WTC11 (cell line): Measurements from ENCODE around the gene SCAND1. TPM values are rescaled to one million over a fixed set of nuclear protein-coding genes. Genes with fewer than 3 reads are reported as not detected.
A peak's percentile ranks its signal among the peaks of the same experiment; 100 is the strongest.

Experiments
- ATAC-seq: fragments of 200-7000 bp; cut with Tn5 transposase; 2 replicates; pipeline ENCODE4 v1.10.0; 2021; ENCODE audit warnings: mild to moderate bottlenecking, moderate library complexity
- CTCF ChIA-PET: fragments of 300-600 bp; sonication (Branson Sonifier 250); formaldehyde crosslinking; loops from one replicate; lab custom pipeline; 2021; ENCODE audit warnings: antibody characterized with exemption; lab: Charles Lee
- POLR2A ChIA-PET: fragments of 350-600 bp; sonication (Branson Sonifier 250); formaldehyde crosslinking; loops from one replicate; lab custom pipeline; 2021; ENCODE audit warnings: antibody characterized with exemption; lab: Charles Lee
- DNase-seq: peaks from one replicate; pipeline ENCODE4 v3.0.0; 2021; ENCODE audit warnings: low spot score
- H3K27ac Mint-ChIP-seq: 2 replicates; pipeline ENCODE4 v1.8.0; 2021; ENCODE audit warnings: mixed read lengths
- H3K27me3 Mint-ChIP-seq: 2 replicates; pipeline ENCODE4 v1.8.0; 2021; ENCODE audit warnings: low read depth, mild to moderate bottlenecking, moderate library complexity, mixed read lengths
- H3K36me3 Mint-ChIP-seq: 2 replicates; pipeline ENCODE4 v1.8.0; 2021; ENCODE audit warnings: mixed read lengths
- H3K4me1 Mint-ChIP-seq: 2 replicates; pipeline ENCODE4 v1.8.0; 2022; ENCODE audit warnings: mixed read lengths
- H3K4me3 Mint-ChIP-seq: 2 replicates; pipeline ENCODE4 v1.8.0; 2021; ENCODE audit warnings: mild to moderate bottlenecking, moderate library complexity, mixed read lengths
- H3K9me3 Mint-ChIP-seq: 2 replicates; pipeline ENCODE4 v1.8.0; 2021; ENCODE audit warnings: mixed read lengths
- CREB1 ChIP-seq: sonication (generic); formaldehyde crosslinking; IDR thresholded peaks from 2 replicates; pipeline ENCODE4 v1.8.0; 2023; ENCODE audit warnings: mild to moderate bottlenecking, missing genetic modification reagents
- CTCF ChIP-seq: fragments of 200-600 bp; IDR thresholded peaks from 2 replicates; pipeline ENCODE4 v1.8.0; 2022; ENCODE audit warnings: antibody characterized with exemption
- ESRRA ChIP-seq: sonication (generic); formaldehyde crosslinking; IDR thresholded peaks from 2 replicates; pipeline ENCODE4 v1.8.1; 2022; ENCODE audit warnings: mild to moderate bottlenecking, missing genetic modification reagents, borderline replicate concordance
- FOXP1 ChIP-seq: sonication (generic); formaldehyde crosslinking; IDR thresholded peaks from 2 replicates; pipeline ENCODE4 v1.8.0; 2022; ENCODE audit warnings: missing genetic modification reagents, mild to moderate bottlenecking, moderate library complexity, borderline replicate concordance
- JUN ChIP-seq: sonication (generic); formaldehyde crosslinking; IDR thresholded peaks from 2 replicates; pipeline ENCODE4 v1.8.0; 2023; ENCODE audit warnings: mild to moderate bottlenecking, missing genetic modification reagents
- MXD4 ChIP-seq: fragments of 250-450 bp; sonication (Bioruptor Pico); IDR thresholded peaks from 2 replicates; pipeline ENCODE4 v1.8.0; 2021; ENCODE audit warnings: mild to moderate bottlenecking, moderate library complexity, borderline replicate concordance
- MYBL2 ChIP-seq: sonication (generic); formaldehyde crosslinking; IDR thresholded peaks from 2 replicates; pipeline ENCODE4 v1.8.1; 2023; ENCODE audit warnings: mild to moderate bottlenecking, moderate library complexity, missing genetic modification reagents
- NFATC4 ChIP-seq: fragments of 250-450 bp; sonication (Bioruptor Pico); IDR thresholded peaks from 2 replicates; pipeline ENCODE4 v1.9.0; 2021; ENCODE audit warnings: mild to moderate bottlenecking
- RELA ChIP-seq: sonication (generic); formaldehyde crosslinking; IDR thresholded peaks from 2 replicates; pipeline ENCODE4 v1.8.1; 2022; ENCODE audit warnings: missing genetic modification reagents, mild to moderate bottlenecking, borderline replicate concordance
- SMAD4 ChIP-seq: sonication (generic); formaldehyde crosslinking; IDR thresholded peaks from 2 replicates; pipeline ENCODE4 v1.8.0; 2022; ENCODE audit warnings: mild to moderate bottlenecking, missing genetic modification reagents
- TEAD1 ChIP-seq: sonication (generic); formaldehyde crosslinking; IDR thresholded peaks from 2 replicates; pipeline ENCODE4 v1.8.0; 2022; ENCODE audit warnings: mild to moderate bottlenecking, missing genetic modification reagents
- TEAD4 ChIP-seq: sonication (generic); formaldehyde crosslinking; IDR thresholded peaks from 2 replicates; pipeline ENCODE4 v1.8.0; 2022; ENCODE audit warnings: mild to moderate bottlenecking, missing genetic modification reagents
- TP53 ChIP-seq: sonication (generic); formaldehyde crosslinking; IDR thresholded peaks from 2 replicates; pipeline ENCODE4 v1.8.1; 2023; ENCODE audit warnings: mild to moderate bottlenecking, missing genetic modification reagents
- ZBTB43 ChIP-seq: sonication (generic); formaldehyde crosslinking; IDR thresholded peaks from 2 replicates; pipeline ENCODE4 v1.8.1; 2023; ENCODE audit warnings: mild to moderate bottlenecking, missing genetic modification reagents
- ZNF121 ChIP-seq: sonication (generic); formaldehyde crosslinking; IDR thresholded peaks from 2 replicates; pipeline ENCODE4 v1.8.0; 2023; ENCODE audit warnings: missing genetic modification reagents
- ZNF232 ChIP-seq: sonication (generic); formaldehyde crosslinking; IDR thresholded peaks from 2 replicates; pipeline ENCODE4 v1.8.0; 2022; ENCODE audit warnings: mild to moderate bottlenecking, missing genetic modification reagents
- ZNF396 ChIP-seq: fragments of 250-450 bp; sonication (Bioruptor Pico); IDR thresholded peaks from 2 replicates; pipeline ENCODE4 v1.8.0; 2021; ENCODE audit warnings: mild to moderate bottlenecking, moderate library complexity, borderline replicate concordance
- ZNF416 ChIP-seq: fragments of 250-450 bp; sonication (Bioruptor Pico); IDR thresholded peaks from 2 replicates; pipeline ENCODE4 v1.9.0; 2021; ENCODE audit warnings: mild to moderate bottlenecking, inconsistent platforms
- ZNF423 ChIP-seq: fragments of 250-450 bp; sonication (Bioruptor Pico); IDR thresholded peaks from 2 replicates; pipeline ENCODE4 v2.1.2; 2022; ENCODE audit warnings: mild to moderate bottlenecking, moderate library complexity
- ZNF671 ChIP-seq: fragments of 250-450 bp; sonication (Bioruptor Pico); IDR thresholded peaks from 2 replicates; pipeline ENCODE4 v1.8.0; 2021; ENCODE audit warnings: mild to moderate bottlenecking
- total RNA-seq: library from RNA; stranded (reverse); gene quantifications from 3 replicates; pipeline ENCODE4 v1.2.3, GENCODE V29; 2021
- TF ChIP-seq, protein P1 (sequence below): fragments of 250-450 bp; sonication (Bioruptor Pico); IDR thresholded peaks from 2 replicates; pipeline ENCODE4 v1.8.0; 2021; ENCODE audit warnings: mild to moderate bottlenecking
- TF ChIP-seq, protein P2 (sequence below): sonication (generic); formaldehyde crosslinking; IDR thresholded peaks from 2 replicates; pipeline ENCODE4 v1.8.0; 2022; ENCODE audit warnings: mild to moderate bottlenecking, missing genetic modification reagents
- TF ChIP-seq, protein P3 (sequence below): sonication (generic); formaldehyde crosslinking; IDR thresholded peaks from 2 replicates; pipeline ENCODE4 v1.8.1; 2023; ENCODE audit warnings: mild to moderate bottlenecking, missing genetic modification reagents, moderate library complexity
- TF ChIP-seq, protein P4 (sequence below): sonication (generic); formaldehyde crosslinking; IDR thresholded peaks from 2 replicates; pipeline ENCODE4 v1.8.1; 2023; ENCODE audit warnings: mild to moderate bottlenecking, moderate library complexity, missing genetic modification reagents
- TF ChIP-seq, protein P5 (sequence below): sonication (generic); formaldehyde crosslinking; IDR thresholded peaks from 2 replicates; pipeline ENCODE4 v1.8.0; 2023; ENCODE audit warnings: mild to moderate bottlenecking, missing genetic modification reagents

SCAND1 gene
- total RNA-seq, 1 experiment from 2014 or later = 103 TPM

- DNase-seq (peak; percentile 67), ATAC-seq (peak; percentile 96)
- ChIA-PET CTCF (interaction anchor here (0.5 to 2.6 kb wide), 42 partner anchors 9 to 468 kb away, joined by 3 to 28 read pairs (median 5); partner anchors contain the start of genes CNBD2, ERGIC3, RBM39 and SPAG4), POLR2A (interaction anchor here (1.0 kb wide), 1 partner anchor 205 kb away, joined by 3 read pairs; the partner anchor contains the start of gene RBM39)
- Mint-ChIP-seq H3K27me3 (no peaks in the 10 kb centered on the region), H3K4me3 (no peak overlapping the region), H3K27ac (peak overlapping the region; percentile 89), H3K4me1 (peaks cover 5% of the 10 kb centered on the region), H3K9me3 (no peaks in the 10 kb centered on the region), H3K36me3 (peaks cover 24% of the 10 kb centered on the region)
- TF ChIP-seq ZNF416 = no peak
- TF ChIP-seq, protein P1, sequence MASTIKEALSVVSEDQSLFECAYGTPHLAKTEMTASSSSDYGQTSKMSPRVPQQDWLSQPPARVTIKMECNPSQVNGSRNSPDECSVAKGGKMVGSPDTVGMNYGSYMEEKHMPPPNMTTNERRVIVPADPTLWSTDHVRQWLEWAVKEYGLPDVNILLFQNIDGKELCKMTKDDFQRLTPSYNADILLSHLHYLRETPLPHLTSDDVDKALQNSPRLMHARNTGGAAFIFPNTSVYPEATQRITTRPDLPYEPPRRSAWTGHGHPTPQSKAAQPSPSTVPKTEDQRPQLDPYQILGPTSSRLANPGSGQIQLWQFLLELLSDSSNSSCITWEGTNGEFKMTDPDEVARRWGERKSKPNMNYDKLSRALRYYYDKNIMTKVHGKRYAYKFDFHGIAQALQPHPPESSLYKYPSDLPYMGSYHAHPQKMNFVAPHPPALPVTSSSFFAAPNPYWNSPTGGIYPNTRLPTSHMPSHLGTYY (CRISPR knock-in tag) = no peak
- no peak for TF ChIP-seq ZNF232
- TF ChIP-seq, protein P2, sequence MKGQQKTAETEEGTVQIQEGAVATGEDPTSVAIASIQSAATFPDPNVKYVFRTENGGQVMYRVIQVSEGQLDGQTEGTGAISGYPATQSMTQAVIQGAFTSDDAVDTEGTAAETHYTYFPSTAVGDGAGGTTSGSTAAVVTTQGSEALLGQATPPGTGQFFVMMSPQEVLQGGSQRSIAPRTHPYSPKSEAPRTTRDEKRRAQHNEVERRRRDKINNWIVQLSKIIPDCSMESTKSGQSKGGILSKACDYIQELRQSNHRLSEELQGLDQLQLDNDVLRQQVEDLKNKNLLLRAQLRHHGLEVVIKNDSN (CRISPR knock-in tag) = peak; percentile 18; the same call in 1 of the 2 replicates
- TF ChIP-seq FOXP1 (CRISPR knock-in tag) = no peak
- 0 out of 2 replicates have a peak, but pooled peaks have one; percentile 32 for TF ChIP-seq CTCF
- TF ChIP-seq ZBTB43 (CRISPR knock-in tag) = no peak
- TF ChIP-seq, protein P3, sequence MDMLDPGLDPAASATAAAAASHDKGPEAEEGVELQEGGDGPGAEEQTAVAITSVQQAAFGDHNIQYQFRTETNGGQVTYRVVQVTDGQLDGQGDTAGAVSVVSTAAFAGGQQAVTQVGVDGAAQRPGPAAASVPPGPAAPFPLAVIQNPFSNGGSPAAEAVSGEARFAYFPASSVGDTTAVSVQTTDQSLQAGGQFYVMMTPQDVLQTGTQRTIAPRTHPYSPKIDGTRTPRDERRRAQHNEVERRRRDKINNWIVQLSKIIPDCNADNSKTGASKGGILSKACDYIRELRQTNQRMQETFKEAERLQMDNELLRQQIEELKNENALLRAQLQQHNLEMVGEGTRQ = 0 out of 2 replicates have a peak, but pooled peaks have one; percentile 23
- no peak for TF ChIP-seq ZNF396 (CRISPR knock-in tag)
- TF ChIP-seq ESRRA (CRISPR knock-in tag) = no peak
- no peak for TF ChIP-seq TP53 (CRISPR knock-in tag)
- no peak for TF ChIP-seq ZNF423 (CRISPR knock-in tag)
- no peak for TF ChIP-seq RELA
These were observed 6.8 kb downstream of the SCAND1 start for GRCh38 chr20:35947489-35947888.

- Mint-ChIP-seq H3K4me3 (no peak overlapping the region), H3K4me1 (peaks cover 13% of the 10 kb centered on the region), H3K36me3 (peaks cover 39% of the 10 kb centered on the region), H3K27me3 (no peaks in the 10 kb centered on the region), H3K9me3 (no peaks in the 10 kb centered on the region)
- POLR2A ChIA-PET = no interaction called here
- ATAC-seq (no peak), DNase-seq (no peak)
- TF ChIP-seq ZNF423 (CRISPR knock-in tag) = no peak
- TF ChIP-seq JUN = no peak
- TF ChIP-seq, protein P4, sequence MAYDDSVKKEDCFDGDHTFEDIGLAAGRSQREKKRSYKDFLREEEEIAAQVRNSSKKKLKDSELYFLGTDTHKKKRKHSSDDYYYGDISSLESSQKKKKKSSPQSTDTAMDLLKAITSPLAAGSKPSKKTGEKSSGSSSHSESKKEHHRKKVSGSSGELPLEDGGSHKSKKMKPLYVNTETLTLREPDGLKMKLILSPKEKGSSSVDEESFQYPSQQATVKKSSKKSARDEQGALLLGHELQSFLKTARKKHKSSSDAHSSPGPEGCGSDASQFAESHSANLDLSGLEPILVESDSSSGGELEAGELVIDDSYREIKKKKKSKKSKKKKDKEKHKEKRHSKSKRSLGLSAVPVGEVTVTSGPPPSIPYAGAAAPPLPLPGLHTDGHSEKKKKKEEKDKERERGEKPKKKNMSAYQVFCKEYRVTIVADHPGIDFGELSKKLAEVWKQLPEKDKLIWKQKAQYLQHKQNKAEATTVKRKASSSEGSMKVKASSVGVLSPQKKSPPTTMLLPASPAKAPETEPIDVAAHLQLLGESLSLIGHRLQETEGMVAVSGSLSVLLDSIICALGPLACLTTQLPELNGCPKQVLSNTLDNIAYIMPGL (CRISPR knock-in tag) = no peak
- no peak for TF ChIP-seq TEAD1 (CRISPR knock-in tag)
- TF ChIP-seq, protein P5, sequence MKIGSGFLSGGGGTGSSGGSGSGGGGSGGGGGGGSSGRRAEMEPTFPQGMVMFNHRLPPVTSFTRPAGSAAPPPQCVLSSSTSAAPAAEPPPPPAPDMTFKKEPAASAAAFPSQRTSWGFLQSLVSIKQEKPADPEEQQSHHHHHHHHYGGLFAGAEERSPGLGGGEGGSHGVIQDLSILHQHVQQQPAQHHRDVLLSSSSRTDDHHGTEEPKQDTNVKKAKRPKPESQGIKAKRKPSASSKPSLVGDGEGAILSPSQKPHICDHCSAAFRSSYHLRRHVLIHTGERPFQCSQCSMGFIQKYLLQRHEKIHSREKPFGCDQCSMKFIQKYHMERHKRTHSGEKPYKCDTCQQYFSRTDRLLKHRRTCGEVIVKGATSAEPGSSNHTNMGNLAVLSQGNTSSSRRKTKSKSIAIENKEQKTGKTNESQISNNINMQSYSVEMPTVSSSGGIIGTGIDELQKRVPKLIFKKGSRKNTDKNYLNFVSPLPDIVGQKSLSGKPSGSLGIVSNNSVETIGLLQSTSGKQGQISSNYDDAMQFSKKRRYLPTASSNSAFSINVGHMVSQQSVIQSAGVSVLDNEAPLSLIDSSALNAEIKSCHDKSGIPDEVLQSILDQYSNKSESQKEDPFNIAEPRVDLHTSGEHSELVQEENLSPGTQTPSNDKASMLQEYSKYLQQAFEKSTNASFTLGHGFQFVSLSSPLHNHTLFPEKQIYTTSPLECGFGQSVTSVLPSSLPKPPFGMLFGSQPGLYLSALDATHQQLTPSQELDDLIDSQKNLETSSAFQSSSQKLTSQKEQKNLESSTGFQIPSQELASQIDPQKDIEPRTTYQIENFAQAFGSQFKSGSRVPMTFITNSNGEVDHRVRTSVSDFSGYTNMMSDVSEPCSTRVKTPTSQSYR = no peak
- TF ChIP-seq SMAD4 = no peak
- no peak for TF ChIP-seq NFATC4 (CRISPR knock-in tag)
- no peak for TF ChIP-seq CREB1 (CRISPR knock-in tag)
- no peak for TF ChIP-seq MYBL2 (CRISPR knock-in tag)
- no peak for TF ChIP-seq ZNF121
- no peak for TF ChIP-seq ZNF671 (CRISPR knock-in tag)
- no peak for TF ChIP-seq TEAD4 (CRISPR knock-in tag)
- no peak for TF ChIP-seq MXD4 (CRISPR knock-in tag)
- no peak for TF ChIP-seq FOXP1 (CRISPR knock-in tag)
- TF ChIP-seq, all 79 proteins: peak for 0
- H3K27ac Mint-ChIP-seq = no peak overlapping the region
- CTCF ChIA-PET = interaction anchor here (1.4 to 3.9 kb wide), 2 partner anchors 12 to 49 kb away, joined by 5 to 23 read pairs; partner anchors contain the start of gene SCAND1
These were observed 12.1 kb downstream of the SCAND1 start for GRCh38 chr20:35942243-35942642.
